ENCODE measurements around the gene SDSL.

The SDSL gene

GRCh38 chr12:113396828-113397496, 25.2 kb upstream of the SDSL start:
- no peak for FAIRE-seq

GRCh38 chr12:113397497-113398197, 24.5 kb upstream of the SDSL start:
- no peak for FAIRE-seq

GRCh38 chr12:113398346-113399290, 23.6 kb upstream of the SDSL start:
- FAIRE-seq: no peak

GRCh38 chr12:113399490-113399889, 22.7 kb upstream of the SDSL start:
- no peak for FAIRE-seq

GRCh38 chr12:113400362-113400761, 21.8 kb upstream of the SDSL start:
- FAIRE-seq: no peak

- FAIRE-seq: no peak
Measured at GRCh38 chr12:113401066-113402000, 20.8 kb upstream of the SDSL start.

- no peak for FAIRE-seq
Measured at GRCh38 chr12:113402586-113403260, 19.5 kb upstream of the SDSL start.

GRCh38 chr12:113403435-113404415, 18.5 kb upstream of the SDSL start, which contains the start of gene SDS:
Gene SDS (minus strand): TSS chr12:113403887. CDS start chr12:113399708, 4,179 bp downstream.
- FAIRE-seq: no peak

GRCh38 chr12:113405694-113406093, 16.5 kb upstream of the SDSL start:
- no peak for FAIRE-seq

GRCh38 chr12:113407931-113408600, 14.1 kb upstream of the SDSL start:
- FAIRE-seq: no peak

- no peak for FAIRE-seq
Measured at GRCh38 chr12:113408756-113409298, 13.4 kb upstream of the SDSL start.

- FAIRE-seq: no peak
Measured at GRCh38 chr12:113409462-113410124, 12.6 kb upstream of the SDSL start.

GRCh38 chr12:113413488-113413939, 8.7 kb upstream of the SDSL start:
- FAIRE-seq: no peak

- no peak for FAIRE-seq
Measured at GRCh38 chr12:113414519-113415038, 7.6 kb upstream of the SDSL start.

GRCh38 chr12:113416091-113416754, 6.0 kb upstream of the SDSL start:
- FAIRE-seq: no peak

GRCh38 chr12:113418213-113418879, 3.8 kb upstream of the SDSL start:
- no peak for FAIRE-seq

GRCh38 chr12:113420996-113421595, 1.1 kb upstream of the SDSL start:
- FAIRE-seq: no peak
